ENCODE measurements around the gene PPIA.
"Not testable (repeated sequence)": the region's sequence is repeated elsewhere in the genome, so short reads cannot be mapped to it uniquely, and the experiment has no call there.

GRCh38 chr7:44803828-44804519, 7.5 kb downstream of the PPIA start:
- TF ChIP-seq YY1 (IDR thresholded peaks at IDR 0.05; ENCODE audit: insufficient read depth, insufficient read length); ZNF274 (IDR thresholded peaks at IDR 0.05; ENCODE audit: low read depth, low read length): not testable (repeated sequence)

Measured in NT2/D1 (cell line).